ENCODE data around the gene SMYD5. TPM values are rescaled to one million over a fixed set of nuclear protein-coding genes. Genes with fewer than 3 reads are reported as not detected.

The SMYD5 gene
- total and polyA plus RNA-seq, 9 of the 15 experiments (the other 6 are each of a cell fraction or from before 2014, with no cell fraction given): 11.4 to 56.8 (median 32.0) TPM

GRCh38 chr2:73258186-73258912 lies 44.3 kb downstream of the SMYD5 start:
- no TSS peak for BruUV-seq (replicated peaks)
- H3K9ac ChIP-seq (ENCODE audit: insufficient read depth in 1 of 2, low read depth in 2 of 2, low read length in 2 of 2): peak overlapping the region in 1 of 2 experiments; percentile 13; a peak in 1 of 4 replicates
- peaks cover 17% of the 10 kb centered on the region; the same call in 2 of the 3 replicates for H3K36me3 ChIP-seq (ENCODE audit: control insufficient read depth, insufficient read depth, low read length)
- FAIRE-seq: no peak
- WGBS (ENCODE audit: insufficient coverage, low coverage, missing lambda C conversion rate): 49% methylated on average over 7 of the region's 8 CpGs
- H3K27me3 ChIP-seq (ENCODE audit: control insufficient read depth in 2 of 2, insufficient read depth in 2 of 2, low read length in 2 of 2): no peaks in the 10 kb centered on the region
- no peak overlapping the region for H3K27ac ChIP-seq (ENCODE audit: extremely low read depth, low read depth, low read length)
- no peaks in the 10 kb centered on the region for H3K79me2 ChIP-seq (ENCODE audit: control insufficient read depth, insufficient read depth, low read length)
- intact Hi-C loops (cut with micrococcal nuclease) (loop anchor here (5.0 to 10.0 kb wide), 2 partner anchors 81 to 274 kb away; no protein-coding TSS in a partner anchor), in situ Hi-C loops (cut with MboI) (no loop called here)
- H3K4me1 ChIP-seq (replicated peaks in 1 of 2; ENCODE audit: control insufficient read depth in 2 of 2, insufficient read depth in 2 of 2, low read length in 2 of 2): peaks cover 2 to 19% of the 10 kb centered on the region in 2 experiments; a peak in 3 of 5 replicates
- no peak overlapping the region for H2AFZ ChIP-seq (ENCODE audit: low read depth, low read length)
- TF ChIP-seq MCM3 (IDR thresholded peaks at IDR 0.05): no peak
- TF ChIP-seq HMG20A (CRISPR knock-in tag; conservative IDR thresholded peaks at IDR 0.05): no peak
- TF ChIP-seq BCLAF1 (IDR thresholded peaks at IDR 0.05; ENCODE audit: borderline replicate concordance in 1 of 2, control insufficient read depth in 1 of 2, low read depth in 2 of 2, low read length in 1 of 2): no peak
- TF ChIP-seq MEF2D (tag; conservative IDR thresholded peaks at IDR 0.05; ENCODE audit: low read depth): no peak
- no peak for TF ChIP-seq CHD2 (IDR thresholded peaks at IDR 0.05; ENCODE audit: low read depth, low read length)
- TF ChIP-seq CCAR2 (IDR thresholded peaks at IDR 0.05; ENCODE audit: low read depth, low read length): no peak
- TF ChIP-seq MECOM (CRISPR knock-in tag; IDR thresholded peaks at IDR 0.05): no peak
- no peak for TF ChIP-seq CREB1 (IDR thresholded peaks at IDR 0.05)
- no peak for TF ChIP-seq CREB1 (CRISPR knock-in tag; IDR thresholded peaks at IDR 0.05)
- no peak for TF ChIP-seq SMAD2 (IDR thresholded peaks at IDR 0.05; ENCODE audit: low read depth, low read length)
- no peak for TF ChIP-seq ZNF354B (CRISPR knock-in tag; IDR thresholded peaks at IDR 0.05)
- TF ChIP-seq RB1 (IDR thresholded peaks at IDR 0.05; ENCODE audit: low read depth): no peak
- TF ChIP-seq ZNF316 (IDR thresholded peaks at IDR 0.05): no peak
- TF ChIP-seq FOSL1 (tag; conservative IDR thresholded peaks at IDR 0.05): no peak
- TF ChIP-seq SNRNP70 (optimal IDR thresholded peaks at IDR 0.05; ENCODE audit: low read depth, low read length): no peak
- TF ChIP-seq HNRNPUL1 (IDR thresholded peaks at IDR 0.05; ENCODE audit: low read length): no peak
- TF ChIP-seq CBFA2T2 (conservative IDR thresholded peaks at IDR 0.05): no peak
- TF ChIP-seq CEBPG (CRISPR knock-in tag; IDR thresholded peaks at IDR 0.05): no peak
- no peak for TF ChIP-seq CEBPG (tag; conservative IDR thresholded peaks at IDR 0.05 in 1 of 2, IDR thresholded peaks at IDR 0.05 in 1 of 2)
- no peak for TF ChIP-seq STAT5B (CRISPR knock-in tag; IDR thresholded peaks at IDR 0.05)
- no peak for TF ChIP-seq DIDO1 (tag; IDR thresholded peaks at IDR 0.05; ENCODE audit: low read depth)
- no peak for TF ChIP-seq ESRRA (IDR thresholded peaks at IDR 0.05; ENCODE audit: borderline replicate concordance, low read depth)
- ChIA-PET CTCF (ENCODE audit: low intra/inter-chr PET ratio) (no interaction called here), POLR2A (interaction anchor here (0.6 to 1.8 kb wide), 5 partner anchors 11 to 137 kb away, joined by 3 to 8 read pairs (median 3); no protein-coding TSS in a partner anchor)
- no peak overlapping the region for H3K4me2 ChIP-seq (ENCODE audit: insufficient read depth, low read length)
- no peaks in the 10 kb centered on the region for H3K9me3 ChIP-seq (replicated peaks; ENCODE audit: control insufficient read depth, insufficient read depth, low read depth, low read length)
- ATAC-seq: no peak
- peaks cover 6% of the 10 kb centered on the region; the same call in 1 of the 2 replicates for H4K20me1 ChIP-seq (replicated peaks; ENCODE audit: control insufficient read depth, insufficient read depth, low read length)
- H3K9me1 ChIP-seq (ENCODE audit: control insufficient read depth, insufficient read depth, low read length): no peaks in the 10 kb centered on the region
- no peak overlapping the region for H3K4me3 ChIP-seq
- no peak for DNase-seq (ENCODE audit: extremely low read depth in 1 of 4, low spot score in 3 of 4)

Measured in K562 (cell line).